Astrocyte of the spinal cord (primary cell): ENCODE measurements around the gene SPACA9.
A peak's percentile ranks its signal among the peaks of the same experiment; 100 is the strongest.

Experiments used
- DNase-seq: peaks from one replicate; pipeline ENCODE4 v3.0.0; 2011; ENCODE audit warnings: low read depth, low spot score
- H3K4me3 ChIP-seq: 2 replicates; pipeline ENCODE4 v1.5.1; 2011; ENCODE audit warnings: low read depth, mild to moderate bottlenecking, low read length, moderate library complexity
- CTCF ChIP-seq: IDR thresholded peaks from 2 replicates; pipeline ENCODE4 v1.5.1; 2012; ENCODE audit warnings: low read depth, mild to moderate bottlenecking, low read length, inconsistent platforms
- in situ Hi-C: cut with HindIII; loops from 2 replicates; pipeline ENCODE4 v1.10.0; 2017; ENCODE audit warnings: low sequenced_read_pairs

SPACA9 gene

DNA sequence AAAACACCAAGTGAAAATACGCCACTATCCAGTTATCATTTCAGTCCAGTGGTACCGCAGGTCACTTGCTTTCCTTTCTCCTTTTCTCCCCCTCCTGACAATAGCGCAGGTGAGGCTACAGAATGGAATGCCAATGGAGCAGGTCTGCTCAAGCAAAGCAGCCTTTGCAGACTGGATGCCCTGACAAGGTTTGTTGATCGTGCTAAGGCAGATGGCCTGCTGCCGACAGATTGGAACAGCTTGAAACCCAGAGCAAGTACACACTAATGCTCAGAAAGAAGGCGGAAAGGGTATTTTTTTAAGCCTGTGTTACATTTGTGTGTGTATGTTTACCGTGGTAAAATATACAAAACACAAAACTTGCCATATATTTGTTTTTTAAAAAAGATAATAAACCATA lies 19.4 kb downstream of the SPACA9 start:
- no peak for TF ChIP-seq CTCF
- DNase-seq, result no peak
- H3K4me3 ChIP-seq, result no peak overlapping the region
- in situ Hi-C loops, result no loop called here

DNA sequence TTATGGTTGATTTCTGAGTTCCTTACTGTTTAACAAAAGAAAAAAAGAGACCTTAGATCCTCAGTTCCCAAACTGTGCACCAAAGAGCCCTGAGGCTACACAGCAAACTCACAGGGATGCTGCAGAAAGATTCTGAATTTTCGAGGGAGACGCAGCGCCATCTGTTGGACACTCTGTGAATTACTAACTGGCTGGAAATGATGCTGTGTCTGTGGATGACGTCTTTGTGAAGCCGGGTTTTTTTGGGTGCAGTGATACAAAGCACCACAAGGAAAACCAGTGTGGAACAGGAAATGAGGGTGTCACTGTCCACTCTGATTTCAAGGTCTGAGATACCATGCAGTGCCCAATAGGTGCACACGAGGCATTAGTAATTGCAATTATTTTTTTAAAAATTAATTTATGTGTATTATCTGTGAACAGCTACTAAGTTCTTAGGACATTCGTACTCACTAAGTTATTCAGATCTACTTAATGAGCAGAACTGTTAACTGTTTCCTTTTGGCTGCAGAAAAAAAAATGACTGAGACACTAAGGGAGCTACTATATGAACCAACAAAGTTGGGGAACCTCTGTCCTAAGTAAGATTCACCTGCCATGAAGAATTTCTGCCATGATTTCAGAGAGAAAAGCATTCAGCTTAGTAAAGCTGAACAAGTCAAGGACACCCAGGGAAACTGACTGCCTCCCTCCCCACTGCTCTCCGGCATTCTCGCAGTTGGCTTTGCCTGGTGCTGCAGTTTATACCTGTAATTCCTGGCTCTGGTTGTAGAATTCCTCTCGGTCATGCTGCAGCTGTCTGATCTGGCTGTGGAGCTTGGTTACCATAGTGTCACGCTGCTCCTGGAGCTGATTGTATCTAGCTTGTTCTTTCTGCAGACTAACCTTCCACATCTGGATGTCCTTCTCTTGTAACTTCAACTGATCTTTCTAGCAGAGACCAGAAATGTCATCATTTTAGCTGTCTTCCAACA lies 23.4 kb downstream of the SPACA9 start:
- H3K4me3 ChIP-seq, result no peak overlapping the region
- peak; percentile 92 for TF ChIP-seq CTCF
- in situ Hi-C loops, result no loop called here
- peak; percentile 81 for DNase-seq

DNA sequence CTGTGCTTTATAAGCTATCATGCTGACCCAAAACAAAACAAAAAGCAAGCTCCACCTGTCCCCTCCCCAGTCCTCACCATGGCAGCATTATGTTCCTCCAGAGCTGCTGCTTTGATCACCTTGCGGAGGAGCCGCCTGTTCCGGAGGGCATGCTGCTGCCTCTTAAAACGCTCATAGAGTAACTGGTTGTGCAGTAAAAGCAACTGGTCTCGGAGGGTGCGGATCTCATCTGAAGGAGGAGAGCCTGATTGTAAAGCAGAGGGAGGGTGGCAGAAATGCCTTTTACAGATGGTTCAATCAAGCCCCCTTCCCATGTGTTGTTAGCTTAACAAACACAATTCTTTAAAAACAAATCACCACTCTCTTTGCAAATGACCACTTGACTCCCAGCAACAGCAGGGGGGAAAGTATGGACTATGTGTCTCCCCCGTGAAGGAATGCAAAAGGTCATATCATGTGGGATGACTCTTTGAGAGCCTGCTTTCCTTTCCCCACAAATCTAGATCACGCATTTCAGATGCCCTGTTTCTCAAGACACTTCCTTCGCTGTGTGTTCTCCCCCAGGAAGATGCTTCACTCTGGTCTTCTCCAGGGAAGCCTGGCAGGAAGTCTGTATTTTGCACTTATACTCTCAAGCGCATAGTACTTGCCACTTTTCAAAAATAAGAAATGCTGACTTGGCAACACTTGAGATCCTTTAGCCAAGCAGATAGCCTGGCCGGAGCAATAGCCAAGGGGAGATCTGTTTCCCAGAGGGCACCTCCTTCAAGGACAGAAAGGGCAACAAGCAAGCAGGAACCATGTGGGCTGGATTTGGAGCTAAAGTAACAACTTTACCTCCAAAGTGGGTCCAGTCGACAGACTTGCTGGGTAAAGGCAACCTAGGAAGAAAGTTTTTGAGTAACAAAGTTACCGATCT lies 25.1 kb downstream of the SPACA9 start:
- no peak for TF ChIP-seq CTCF
- no peak overlapping the region for H3K4me3 ChIP-seq
- in situ Hi-C loops, result no loop called here
- peak; percentile 6 for DNase-seq

GRCh38 chr9:132905726-132906125 lies 27.0 kb downstream of the SPACA9 start:
- no peak for DNase-seq
- no peak overlapping the region for H3K4me3 ChIP-seq
- in situ Hi-C loops, result no loop called here
- no peak for TF ChIP-seq CTCF

DNA sequence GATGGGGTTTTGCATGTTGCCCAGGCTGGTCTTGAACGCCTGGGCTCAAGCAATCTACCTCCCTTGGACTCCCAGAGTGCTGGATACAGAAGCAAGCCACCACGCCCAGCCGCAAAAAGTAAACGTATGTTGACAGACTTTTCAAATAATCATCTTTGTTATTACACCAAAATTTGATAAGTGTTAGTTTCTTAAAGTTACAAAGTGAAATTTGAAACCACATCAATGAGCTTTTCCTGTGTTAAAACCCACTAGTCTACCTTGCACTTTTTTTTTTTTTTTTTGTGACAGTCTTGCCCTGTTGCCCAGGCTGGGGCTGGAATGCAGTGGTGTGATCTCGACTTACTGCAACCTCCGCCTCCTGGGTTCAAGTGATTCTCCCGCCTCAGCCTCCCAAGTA lies 29.9 kb downstream of the SPACA9 start:
- in situ Hi-C loops, result no loop called here
- TF ChIP-seq CTCF, result no peak
- no peak overlapping the region for H3K4me3 ChIP-seq
- DNase-seq, result no peak

DNA sequence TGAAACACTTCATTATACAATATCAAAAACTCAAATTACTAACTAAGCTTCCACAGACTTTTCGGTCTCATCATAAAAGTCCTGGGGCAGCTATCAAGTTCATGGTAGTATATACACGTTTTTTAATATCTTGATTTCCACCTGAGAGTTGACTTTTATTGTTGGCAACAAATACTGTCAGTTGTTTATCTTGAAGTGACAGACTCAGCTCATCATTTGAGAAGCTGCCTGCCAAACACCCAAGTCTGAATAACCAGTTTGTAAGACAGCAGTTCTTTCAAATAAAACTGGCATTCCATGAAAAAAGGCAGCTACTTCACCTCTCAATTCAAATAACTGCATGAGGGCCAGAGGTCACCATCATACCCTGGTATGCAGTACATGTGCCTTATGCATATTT lies 30.6 kb downstream of the SPACA9 start:
- no peak for TF ChIP-seq CTCF
- no peak for DNase-seq
- in situ Hi-C loops, result no loop called here
- H3K4me3 ChIP-seq, result no peak overlapping the region
